Stomach smooth muscle (tissue), 2 donors: ENCODE measurements around the gene NAALADL2.
A peak's percentile ranks its signal among the peaks of the same experiment; 100 is the strongest.

Source experiments
- H3K27ac ChIP-seq: one replicate; pipeline ENCODE4 v1.7.0; 2013; ENCODE audit warnings: mild to moderate bottlenecking, low read length, inconsistent platforms
- H3K27me3 ChIP-seq, 2 donors: one replicate each; pipeline ENCODE4 v1.7.0; 2013; ENCODE audit warnings: low read length in 2 of 2; ENCODE audit not compliant: insufficient read depth in 2 of 2, control insufficient read depth in 1 of 2
- H3K36me3 ChIP-seq, 2 donors: one replicate each; pipeline ENCODE4 v1.7.0; 2013; ENCODE audit warnings: low read length in 2 of 2; ENCODE audit not compliant: control insufficient read depth in 2 of 2, insufficient read depth in 2 of 2
- H3K4me1 ChIP-seq: one replicate; pipeline ENCODE4 v1.7.0; 2013; ENCODE audit warnings: low read length; ENCODE audit not compliant: control insufficient read depth, insufficient read depth
- H3K4me3 ChIP-seq, 2 donors: one replicate each; pipeline ENCODE4 v1.7.0; 2013; ENCODE audit warnings: low read length in 2 of 2
- H3K9ac ChIP-seq, 2 donors: one replicate each; pipeline ENCODE4 v1.7.0; 2013; ENCODE audit warnings: low read length in 2 of 2, mild to moderate bottlenecking in 1 of 2
- H3K9me3 ChIP-seq, 2 donors: one replicate each; pipeline ENCODE4 v1.7.0; 2013; ENCODE audit warnings: low read length in 2 of 2; ENCODE audit not compliant: control insufficient read depth in 2 of 2
- donor health status: healthy.
- donor health status: Pancreatic carcinoma.

The NAALADL2 gene

GRCh38 chr3:175301741-175302140 is 442.6 kb downstream of the NAALADL2 start:
- no peaks in the 10 kb centered on the region for H3K27me3 ChIP-seq

GRCh38 chr3:175304404-175304803 is 445.3 kb downstream of the NAALADL2 start:
- Histone ChIP-seq H3K36me3 (no peaks in the 10 kb centered on the region), H3K27me3 (no peaks in the 10 kb centered on the region), H3K4me3 (no peak overlapping the region), H3K4me1 (no peaks in the 10 kb centered on the region), H3K9me3 (no peaks in the 10 kb centered on the region), H3K27ac (no peak overlapping the region), H3K9ac (no peak overlapping the region)

More at GRCh38 chr3:175301741-175302140, 442.6 kb downstream of the NAALADL2 start:
- Histone ChIP-seq H3K9ac (no peak overlapping the region), H3K4me1 (no peaks in the 10 kb centered on the region), H3K36me3 (no peaks in the 10 kb centered on the region), H3K4me3 (no peak overlapping the region), H3K27ac (no peak overlapping the region), H3K9me3 (no peaks in the 10 kb centered on the region)

GRCh38 chr3:175307642-175308041 is 448.5 kb downstream of the NAALADL2 start:
- H3K9me3 ChIP-seq = no peaks in the 10 kb centered on the region
- H3K4me3 ChIP-seq = peak overlapping the region in 1 of 2 donors; percentile 3
- no peaks in the 10 kb centered on the region for H3K4me1 ChIP-seq
- H3K27ac ChIP-seq = no peak overlapping the region
- no peak overlapping the region for H3K9ac ChIP-seq
- H3K36me3 ChIP-seq = no peaks in the 10 kb centered on the region
- no peaks in the 10 kb centered on the region for H3K27me3 ChIP-seq

- Histone ChIP-seq H3K9ac (no peak overlapping the region), H3K4me3 (peak overlapping the region in 1 of 2 donors; percentile 3), H3K27me3 (no peaks in the 10 kb centered on the region), H3K36me3 (no peaks in the 10 kb centered on the region), H3K9me3 (no peaks in the 10 kb centered on the region), H3K4me1 (no peaks in the 10 kb centered on the region), H3K27ac (no peak overlapping the region)
Measured at GRCh38 chr3:175308097-175308496, 449.0 kb downstream of the NAALADL2 start.

- Histone ChIP-seq H3K4me1 (no peaks in the 10 kb centered on the region), H3K36me3 (no peaks in the 10 kb centered on the region), H3K27ac (no peak overlapping the region), H3K27me3 (no peaks in the 10 kb centered on the region), H3K9ac (no peak overlapping the region), H3K9me3 (no peaks in the 10 kb centered on the region), H3K4me3 (no peak overlapping the region)
Measured at GRCh38 chr3:175310046-175310445, 450.9 kb downstream of the NAALADL2 start.

- Histone ChIP-seq H3K27me3 (no peaks in the 10 kb centered on the region), H3K36me3 (no peaks in the 10 kb centered on the region), H3K4me3 (no peak overlapping the region), H3K4me1 (no peaks in the 10 kb centered on the region), H3K9ac (no peak overlapping the region), H3K27ac (no peak overlapping the region), H3K9me3 (no peaks in the 10 kb centered on the region)
Measured at GRCh38 chr3:175311404-175311803, 452.3 kb downstream of the NAALADL2 start.

- Histone ChIP-seq H3K4me1 (no peaks in the 10 kb centered on the region), H3K27me3 (no peaks in the 10 kb centered on the region), H3K27ac (no peak overlapping the region), H3K36me3 (no peaks in the 10 kb centered on the region), H3K9ac (no peak overlapping the region), H3K4me3 (no peak overlapping the region), H3K9me3 (no peaks in the 10 kb centered on the region)
Measured at GRCh38 chr3:175311946-175312345, 452.8 kb downstream of the NAALADL2 start.

- Histone ChIP-seq H3K27ac (no peak overlapping the region), H3K27me3 (no peaks in the 10 kb centered on the region), H3K9me3 (no peaks in the 10 kb centered on the region), H3K9ac (no peak overlapping the region), H3K4me1 (no peaks in the 10 kb centered on the region), H3K4me3 (no peak overlapping the region), H3K36me3 (no peaks in the 10 kb centered on the region)
Measured at GRCh38 chr3:175312791-175313190, 453.7 kb downstream of the NAALADL2 start.

GRCh38 chr3:175316799-175317198 is 457.7 kb downstream of the NAALADL2 start:
- Histone ChIP-seq H3K27me3 (no peaks in the 10 kb centered on the region), H3K4me1 (no peaks in the 10 kb centered on the region), H3K27ac (no peak overlapping the region), H3K36me3 (no peaks in the 10 kb centered on the region), H3K9me3 (no peaks in the 10 kb centered on the region), H3K9ac (no peak overlapping the region), H3K4me3 (no peak overlapping the region)

GRCh38 chr3:175325440-175325839 is 466.3 kb downstream of the NAALADL2 start:
- no peaks in the 10 kb centered on the region for H3K4me1 ChIP-seq
- no peaks in the 10 kb centered on the region for H3K36me3 ChIP-seq
- H3K4me3 ChIP-seq = no peak overlapping the region
- no peak overlapping the region for H3K27ac ChIP-seq
- H3K27me3 ChIP-seq = no peaks in the 10 kb centered on the region
- no peak overlapping the region for H3K9ac ChIP-seq
- no peaks in the 10 kb centered on the region for H3K9me3 ChIP-seq

- H3K9me3 ChIP-seq = no peaks in the 10 kb centered on the region
- H3K36me3 ChIP-seq = no peaks in the 10 kb centered on the region
- no peaks in the 10 kb centered on the region for H3K27me3 ChIP-seq
- H3K9ac ChIP-seq = no peak overlapping the region
- H3K4me3 ChIP-seq = no peak overlapping the region
- H3K4me1 ChIP-seq = no peaks in the 10 kb centered on the region
- no peak overlapping the region for H3K27ac ChIP-seq
Measured at GRCh38 chr3:175326041-175326440, 466.9 kb downstream of the NAALADL2 start.
